Colonic mucosa (tissue), 4 donors: ENCODE measurements around the gene NDOR1. TPM values are rescaled to one million over a fixed set of nuclear protein-coding genes. Genes with fewer than 3 reads are reported as not detected.

Experiments
- DNase-seq: peaks from one replicate; pipeline ENCODE4 v3.0.0-alpha.2; 2020
- H3K27ac ChIP-seq: fragments of 200-600 bp; one replicate; pipeline ENCODE4 v1.8.0; 2021
- H3K27me3 ChIP-seq: fragments of 200-600 bp; one replicate; pipeline ENCODE4 v1.8.0; 2021
- H3K36me3 ChIP-seq: fragments of 200-600 bp; one replicate; pipeline ENCODE4 v1.8.0; 2021
- H3K4me1 ChIP-seq: fragments of 200-600 bp; one replicate; pipeline ENCODE4 v1.8.0; 2021; ENCODE audit warnings: mild to moderate bottlenecking
- H3K4me3 ChIP-seq: fragments of 200-600 bp; one replicate; pipeline ENCODE4 v1.8.0; 2021
- H3K9ac ChIP-seq, 2 donors: one replicate each; pipeline ENCODE4 v1.7.0; 2013; ENCODE audit warnings: control low read depth in 2 of 2, low read depth in 2 of 2, low read length in 2 of 2
- H3K9me3 ChIP-seq: fragments of 200-600 bp; one replicate; pipeline ENCODE4 v1.8.0; 2021
- intact Hi-C: fragments of 100-400 bp; cut with DNase I; formaldehyde crosslinking; loops from one replicate; pipeline ENCODE4 v1.14.1; 2022
- total RNA-seq, 2 donors: library from RNA; stranded (reverse); fragmentation: NEBNext Ultra II Directional in 1 of 2; extraction: Animal tissue kit (Norgen Biotek cat#: 25700) in 1 of 2; gene quantifications; one replicate each; pipeline ENCODE4 v1.2.1, GENCODE V29; 2021
- TF ChIP-seq, protein P1 (sequence below): fragments of 200-600 bp; IDR thresholded peaks from one replicate; pipeline ENCODE4 v1.8.0; 2022; ENCODE audit warnings: antibody characterized with exemption, mild to moderate bottlenecking
- donor health status: healthy.
- donor health status: DM: no; HTN: no; CAD: no.
- donor health status: DM: no; HTN: no; CAD: no.

NDOR1 gene
- total RNA-seq, 2 donors from 2014 or later, result 11.7 to 36.9 TPM

DNA sequence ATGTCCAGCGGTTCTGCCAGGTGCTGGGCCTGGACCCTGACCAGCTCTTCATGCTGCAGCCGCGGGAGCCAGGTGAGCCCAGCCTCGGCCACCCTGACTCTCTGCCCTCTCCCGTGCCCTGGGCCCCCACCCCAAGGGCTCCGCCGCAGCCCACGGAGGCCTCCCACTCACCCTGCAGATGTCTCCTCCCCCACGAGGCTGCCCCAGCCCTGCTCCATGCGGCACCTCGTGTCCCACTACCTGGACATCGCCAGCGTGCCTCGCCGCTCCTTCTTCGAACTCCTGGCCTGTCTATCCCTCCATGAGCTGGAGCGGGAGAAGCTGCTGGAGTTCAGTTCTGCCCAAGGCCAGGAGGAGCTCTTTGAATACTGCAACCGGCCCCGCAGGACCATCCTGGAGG, 9.1 kb downstream of the NDOR1 start:
- Histone ChIP-seq H3K27ac (no peak overlapping the region), H3K9ac (no peak overlapping the region), H3K9me3 (no peaks in the 10 kb centered on the region), H3K36me3 (no peaks in the 10 kb centered on the region), H3K4me3 (no peak overlapping the region), H3K27me3 (no peaks in the 10 kb centered on the region), H3K4me1 (no peaks in the 10 kb centered on the region)
- no peak for DNase-seq
- intact Hi-C loops, result no loop called here
- TF ChIP-seq, protein P1, sequence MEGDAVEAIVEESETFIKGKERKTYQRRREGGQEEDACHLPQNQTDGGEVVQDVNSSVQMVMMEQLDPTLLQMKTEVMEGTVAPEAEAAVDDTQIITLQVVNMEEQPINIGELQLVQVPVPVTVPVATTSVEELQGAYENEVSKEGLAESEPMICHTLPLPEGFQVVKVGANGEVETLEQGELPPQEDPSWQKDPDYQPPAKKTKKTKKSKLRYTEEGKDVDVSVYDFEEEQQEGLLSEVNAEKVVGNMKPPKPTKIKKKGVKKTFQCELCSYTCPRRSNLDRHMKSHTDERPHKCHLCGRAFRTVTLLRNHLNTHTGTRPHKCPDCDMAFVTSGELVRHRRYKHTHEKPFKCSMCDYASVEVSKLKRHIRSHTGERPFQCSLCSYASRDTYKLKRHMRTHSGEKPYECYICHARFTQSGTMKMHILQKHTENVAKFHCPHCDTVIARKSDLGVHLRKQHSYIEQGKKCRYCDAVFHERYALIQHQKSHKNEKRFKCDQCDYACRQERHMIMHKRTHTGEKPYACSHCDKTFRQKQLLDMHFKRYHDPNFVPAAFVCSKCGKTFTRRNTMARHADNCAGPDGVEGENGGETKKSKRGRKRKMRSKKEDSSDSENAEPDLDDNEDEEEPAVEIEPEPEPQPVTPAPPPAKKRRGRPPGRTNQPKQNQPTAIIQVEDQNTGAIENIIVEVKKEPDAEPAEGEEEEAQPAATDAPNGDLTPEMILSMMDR, result no peak

DNA sequence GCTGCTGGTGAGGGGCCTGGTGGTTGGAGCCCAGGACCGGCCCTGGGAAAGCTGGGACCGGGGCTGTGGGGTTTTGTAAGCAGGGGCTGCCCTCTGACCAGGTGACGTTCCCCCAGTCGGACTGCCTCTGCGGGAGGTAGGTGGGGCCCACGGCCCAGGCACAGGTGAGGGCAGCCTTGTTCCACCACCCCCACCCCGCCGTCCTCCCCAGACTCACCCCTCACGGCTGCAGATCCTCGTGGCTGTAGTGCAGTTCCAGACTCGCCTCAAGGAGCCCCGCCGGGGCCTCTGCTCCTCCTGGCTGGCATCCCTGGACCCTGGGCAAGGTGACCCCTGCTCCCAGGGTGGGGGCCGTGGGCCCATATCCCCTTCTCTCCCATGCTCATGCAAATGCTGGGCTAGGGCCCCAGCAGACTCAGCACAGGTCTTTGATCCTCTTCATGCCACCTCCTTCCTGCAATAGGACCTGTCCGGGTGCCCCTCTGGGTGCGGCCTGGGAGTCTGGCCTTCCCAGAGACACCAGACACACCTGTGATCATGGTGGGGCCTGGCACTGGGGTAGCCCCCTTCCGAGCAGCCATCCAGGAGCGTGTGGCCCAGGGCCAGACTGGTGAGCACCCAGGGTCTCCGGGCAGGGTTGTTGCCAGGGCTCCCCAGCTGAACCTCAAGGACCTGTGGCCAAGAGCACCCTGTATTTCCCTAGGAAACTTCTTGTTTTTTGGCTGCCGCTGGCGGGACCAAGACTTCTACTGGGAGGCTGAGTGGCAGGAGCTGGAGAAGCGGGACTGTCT, 9.9 kb downstream of the NDOR1 start:
- H3K9ac ChIP-seq, result no peak overlapping the region
- no peak overlapping the region for H3K4me3 ChIP-seq
- DNase-seq, result no peak
- TF ChIP-seq, protein P1, result no peak
- no peak overlapping the region for H3K27ac ChIP-seq
- H3K27me3 ChIP-seq, result no peaks in the 10 kb centered on the region
- no peaks in the 10 kb centered on the region for H3K9me3 ChIP-seq
- H3K36me3 ChIP-seq, result no peaks in the 10 kb centered on the region
- no peaks in the 10 kb centered on the region for H3K4me1 ChIP-seq
- intact Hi-C loops, result no loop called here

DNA sequence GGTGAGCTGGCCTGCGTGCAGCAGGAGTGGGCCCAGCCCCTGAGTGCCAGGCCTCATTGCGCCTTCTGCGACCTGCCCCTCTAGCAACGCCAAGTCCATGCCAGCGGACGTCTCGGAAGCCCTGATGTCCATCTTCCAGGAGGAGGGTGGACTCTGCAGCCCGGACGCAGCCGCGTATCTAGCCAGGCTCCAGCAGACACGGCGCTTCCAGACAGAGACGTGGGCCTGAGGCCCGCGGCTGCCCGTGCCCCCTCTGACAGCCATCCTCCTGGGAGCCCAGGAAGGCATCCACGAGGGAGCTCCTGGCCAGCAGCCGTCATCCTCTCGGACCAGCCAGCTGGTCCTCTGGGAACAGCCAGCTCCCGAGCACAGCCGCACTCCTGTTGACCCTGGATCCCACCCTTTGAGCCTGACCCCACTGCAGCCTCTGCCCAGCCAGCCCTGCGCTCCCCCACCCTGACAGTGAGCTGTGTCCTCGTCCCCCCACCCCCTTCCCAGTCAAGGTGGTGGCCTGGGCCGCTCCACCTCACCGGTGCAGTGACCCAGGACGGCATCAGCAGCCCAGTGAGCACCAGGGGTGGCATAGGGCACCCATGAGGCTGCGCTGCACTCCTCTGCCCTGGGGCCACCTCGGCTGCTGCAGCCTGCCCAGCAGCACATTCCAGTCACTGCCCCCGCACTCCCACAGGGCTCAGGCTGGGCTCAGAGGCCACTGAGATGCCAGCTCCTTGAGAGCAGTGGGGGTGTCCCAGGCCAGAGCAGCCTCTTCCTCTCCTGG, 10.9 kb downstream of the NDOR1 start:
- peak overlapping the region in 1 of 2 donors; percentile 89 for H3K9ac ChIP-seq
- DNase-seq, result no peak
- no peaks in the 10 kb centered on the region for H3K27me3 ChIP-seq
- peaks cover under 1% of the 10 kb centered on the region for H3K4me1 ChIP-seq
- H3K36me3 ChIP-seq, result no peaks in the 10 kb centered on the region
- no peak overlapping the region for H3K4me3 ChIP-seq
- TF ChIP-seq, protein P1, result no peak
- intact Hi-C loops, result no loop called here
- no peak overlapping the region for H3K27ac ChIP-seq
- H3K9me3 ChIP-seq, result no peaks in the 10 kb centered on the region

DNA sequence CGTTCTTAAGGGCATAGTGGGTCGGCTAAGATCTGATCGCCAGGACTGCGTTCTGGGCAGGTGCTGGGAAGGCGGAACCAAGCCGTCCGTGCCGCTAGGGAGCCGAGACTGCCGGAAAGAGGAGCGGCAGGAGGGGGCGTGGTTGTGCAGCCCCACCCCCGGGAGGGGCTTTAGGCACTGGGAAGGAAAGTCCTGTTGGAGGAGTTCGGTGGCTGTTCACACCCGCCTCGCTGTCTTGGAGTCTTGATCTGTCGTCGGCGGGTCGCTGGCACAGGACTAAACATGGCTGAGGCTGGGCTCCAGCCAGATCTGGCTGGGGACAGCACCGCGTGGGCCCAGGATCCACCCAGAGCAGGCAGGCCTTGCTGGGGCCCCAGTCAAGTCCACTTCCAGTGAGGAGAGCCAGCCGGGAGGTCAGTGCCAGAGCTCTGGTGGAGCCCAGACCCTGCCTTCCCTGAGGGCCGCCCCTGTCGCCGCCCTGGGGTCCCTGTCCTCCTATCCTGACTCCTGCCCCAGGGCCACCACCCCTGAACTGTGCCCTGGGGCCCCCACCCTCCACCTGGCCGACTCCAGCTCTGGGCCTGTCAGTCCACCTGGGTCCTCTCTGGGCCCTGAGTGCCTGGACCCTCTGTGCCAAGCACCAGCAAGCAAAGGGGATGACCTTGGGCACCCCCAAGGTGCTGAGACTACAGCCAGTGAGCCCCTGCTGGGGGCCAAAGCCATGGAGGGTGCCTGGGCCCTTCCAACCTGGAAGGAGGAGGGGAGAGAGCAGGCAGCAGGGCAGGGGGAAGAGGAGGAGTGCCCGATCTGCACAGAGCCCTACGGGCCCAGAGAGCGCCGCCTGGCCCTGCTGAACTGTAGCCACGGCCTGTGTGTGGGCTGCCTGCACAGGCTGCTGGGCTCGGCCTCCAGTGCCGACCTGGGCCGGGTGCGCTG, 12.0 kb downstream of the NDOR1 start:
- peak; percentile 94 for DNase-seq
- no peaks in the 10 kb centered on the region for H3K36me3 ChIP-seq
- H3K27me3 ChIP-seq, result no peaks in the 10 kb centered on the region
- no peaks in the 10 kb centered on the region for H3K9me3 ChIP-seq
- peak overlapping the region; percentile 39 for H3K4me3 ChIP-seq
- H3K9ac ChIP-seq, result peak overlapping the region; percentile 58 to 89
- peak overlapping the region; percentile 88 for H3K27ac ChIP-seq
- H3K4me1 ChIP-seq, result peaks cover 3% of the 10 kb centered on the region
- intact Hi-C loops, result no loop called here
- TF ChIP-seq, protein P1, result no peak

DNA sequence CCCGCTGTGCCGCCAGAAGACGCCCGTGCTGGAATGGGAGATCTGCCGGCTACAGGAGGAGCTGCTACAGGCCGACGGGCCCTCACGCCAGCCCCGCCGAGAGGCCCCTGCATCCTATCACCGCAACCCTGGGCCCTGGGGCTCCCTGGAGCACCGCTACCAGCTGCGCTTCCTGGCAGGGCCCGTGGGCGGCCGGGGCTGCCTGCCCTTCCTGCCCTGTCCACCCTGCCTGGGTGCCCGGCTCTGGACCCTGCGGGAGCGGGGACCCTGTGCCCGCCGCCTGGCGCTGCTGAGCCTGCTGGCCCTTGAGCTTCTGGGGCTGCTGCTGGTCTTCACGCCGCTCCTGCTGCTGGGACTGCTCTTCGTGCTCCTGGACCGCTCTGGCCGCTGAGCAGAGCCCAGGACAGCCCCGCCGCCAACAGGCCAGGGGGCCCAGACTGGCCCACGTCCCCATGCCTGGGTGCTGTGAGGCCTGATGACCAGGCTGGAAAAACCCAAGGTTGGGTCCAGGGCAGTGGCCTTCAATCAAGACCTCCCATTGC, 12.8 kb downstream of the NDOR1 start:
- intact Hi-C loops, result no loop called here
- Histone ChIP-seq H3K4me1 (peaks cover 9% of the 10 kb centered on the region), H3K36me3 (no peaks in the 10 kb centered on the region), H3K4me3 (peak overlapping the region; percentile 39), H3K27ac (peak overlapping the region; percentile 88), H3K9me3 (no peaks in the 10 kb centered on the region), H3K27me3 (no peaks in the 10 kb centered on the region), H3K9ac (peak overlapping the region; percentile 58 to 89)
- TF ChIP-seq, protein P1, result no peak
- no peak for DNase-seq
